Tibial nerve (tissue), 4 donors: Measurements from ENCODE around the gene CLPX.

Experiments
- EP300 ChIP-seq, 2 donors: sonication (generic); formaldehyde crosslinking; IDR thresholded peaks; one replicate each; pipeline ENCODE4 v1.6.1; 2017; ENCODE audit warnings: antibody characterized with exemption in 2 of 2, mild to moderate bottlenecking in 1 of 2
- POLR2A ChIP-seq, 2 donors: fragments of 450-650 bp; IDR thresholded peaks; one replicate each; pipeline ENCODE4 v1.6.1; 2017; ENCODE audit warnings: antibody characterized with exemption in 2 of 2, mild to moderate bottlenecking in 2 of 2, moderate library complexity in 2 of 2
- TF ChIP-seq, protein P1 (sequence below), 5 experiments: fragments of 200-600 bp in 3 of 5; fragments of 450-650 bp in 2 of 5; sonication (generic) in 3 of 5; IDR thresholded peaks; one replicate each; pipeline ENCODE4 v1.5.1; 2016 to 2019; ENCODE audit warnings: antibody characterized with exemption in 5 of 5, mild to moderate bottlenecking in 3 of 5, moderate library complexity in 2 of 5

DNA sequence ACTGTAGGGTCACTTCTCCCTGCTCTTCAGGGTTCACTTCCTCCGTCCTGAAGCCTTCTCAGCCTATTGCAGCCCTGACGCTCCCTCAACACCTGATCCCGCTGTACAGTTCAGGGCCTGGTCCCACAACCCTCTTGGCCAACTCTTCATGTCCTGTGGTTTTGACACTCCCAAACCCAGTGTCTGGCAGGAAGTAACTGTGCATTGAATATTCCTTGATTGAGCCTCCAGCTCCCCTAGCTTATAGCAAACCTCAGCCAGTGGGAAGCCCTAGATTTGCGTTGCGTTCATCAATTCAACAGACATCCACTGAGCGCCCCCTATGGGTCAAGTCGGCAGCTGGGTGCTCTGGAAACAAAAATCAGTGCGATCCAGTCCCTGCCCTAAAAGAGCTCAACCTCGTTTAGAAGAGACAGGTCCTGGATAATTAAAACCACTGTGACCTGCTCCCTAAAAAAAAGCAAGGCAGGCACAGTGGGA, 83.7 kb downstream of the CLPX start:
- TF ChIP-seq, protein P1, sequence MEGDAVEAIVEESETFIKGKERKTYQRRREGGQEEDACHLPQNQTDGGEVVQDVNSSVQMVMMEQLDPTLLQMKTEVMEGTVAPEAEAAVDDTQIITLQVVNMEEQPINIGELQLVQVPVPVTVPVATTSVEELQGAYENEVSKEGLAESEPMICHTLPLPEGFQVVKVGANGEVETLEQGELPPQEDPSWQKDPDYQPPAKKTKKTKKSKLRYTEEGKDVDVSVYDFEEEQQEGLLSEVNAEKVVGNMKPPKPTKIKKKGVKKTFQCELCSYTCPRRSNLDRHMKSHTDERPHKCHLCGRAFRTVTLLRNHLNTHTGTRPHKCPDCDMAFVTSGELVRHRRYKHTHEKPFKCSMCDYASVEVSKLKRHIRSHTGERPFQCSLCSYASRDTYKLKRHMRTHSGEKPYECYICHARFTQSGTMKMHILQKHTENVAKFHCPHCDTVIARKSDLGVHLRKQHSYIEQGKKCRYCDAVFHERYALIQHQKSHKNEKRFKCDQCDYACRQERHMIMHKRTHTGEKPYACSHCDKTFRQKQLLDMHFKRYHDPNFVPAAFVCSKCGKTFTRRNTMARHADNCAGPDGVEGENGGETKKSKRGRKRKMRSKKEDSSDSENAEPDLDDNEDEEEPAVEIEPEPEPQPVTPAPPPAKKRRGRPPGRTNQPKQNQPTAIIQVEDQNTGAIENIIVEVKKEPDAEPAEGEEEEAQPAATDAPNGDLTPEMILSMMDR (IDR thresholded peaks at IDR 0.05), result peak; percentile 56 to 81 (median 74)
- TF ChIP-seq POLR2A (IDR thresholded peaks at IDR 0.05), result no peak
- no peak for TF ChIP-seq EP300 (IDR thresholded peaks at IDR 0.05)
